Sciatic nerve (tissue), 2 donors: ENCODE data around the gene TMEM52. TPM values are rescaled to one million over a fixed set of nuclear protein-coding genes. Genes with fewer than 3 reads are reported as not detected.

ENCODE experiments used
- ATAC-seq: fragments of 200-7000 bp; cut with Tn5 transposase; one replicate; pipeline ENCODE4 v1.9.1; 2020; ENCODE audit warnings: mild to moderate bottlenecking, moderate library complexity
- DNase-seq: peaks from one replicate; pipeline ENCODE4 v3.0.0-alpha.2; 2020; ENCODE audit warnings: low spot score
- intact Hi-C: fragments of 100-400 bp; cut with DNase I; formaldehyde crosslinking; loops from one replicate; pipeline ENCODE4 v1.14.2; 2022
- total RNA-seq: library from RNA; stranded (reverse); fragmentation: NEBNext Ultra II Directional; extraction: Animal tissue kit (Norgen Biotek cat#: 25700); gene quantifications from one replicate; pipeline ENCODE4 v1.2.1, GENCODE V29; 2021
- donor health status: DM: no; HTN: no; CAD: no.
- donor health status: DM: no; HTN: no; CAD: no.

Gene TMEM52
- total RNA-seq, 1 donor from 2014 or later, result 0.80 TPM

DNA sequence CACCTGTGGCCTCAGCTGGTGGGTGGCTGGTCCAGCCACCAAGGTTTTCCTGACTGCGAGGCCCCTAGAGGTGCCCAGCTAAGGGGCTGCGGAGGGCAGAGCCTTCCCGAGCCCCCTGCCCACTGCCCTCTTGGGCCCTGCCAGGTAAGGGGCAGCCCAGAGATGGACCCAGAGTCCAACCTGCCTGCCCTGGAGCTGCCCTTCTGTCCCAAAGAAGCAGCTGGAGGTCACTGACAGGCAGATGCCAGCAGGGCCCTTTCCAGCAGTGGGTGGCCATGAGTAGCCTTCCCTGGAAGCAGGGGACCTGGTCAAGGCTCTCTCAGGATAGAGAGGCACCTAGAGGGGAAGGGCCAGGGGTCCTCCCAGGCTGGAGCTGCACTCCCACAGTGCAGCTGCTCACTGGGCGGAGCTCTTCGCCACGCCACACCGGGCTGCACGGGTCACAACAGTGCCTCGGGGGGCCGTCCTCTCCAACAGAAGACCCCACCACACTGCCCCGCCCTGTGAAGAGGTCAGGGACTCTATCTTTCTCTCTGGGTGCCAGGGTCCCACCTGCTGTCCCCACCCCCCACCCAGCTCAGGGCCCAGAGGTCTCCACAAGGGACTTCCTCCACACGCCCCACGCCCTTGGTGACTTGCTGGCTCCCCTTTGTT lies 17.3 kb downstream of the TMEM52 start:
- intact Hi-C loops, result loop anchor here (10.0 kb wide), 1 partner anchor 137 kb away; no protein-coding TSS in a partner anchor
- DNase-seq, result no peak
- ATAC-seq, result no peak

DNA sequence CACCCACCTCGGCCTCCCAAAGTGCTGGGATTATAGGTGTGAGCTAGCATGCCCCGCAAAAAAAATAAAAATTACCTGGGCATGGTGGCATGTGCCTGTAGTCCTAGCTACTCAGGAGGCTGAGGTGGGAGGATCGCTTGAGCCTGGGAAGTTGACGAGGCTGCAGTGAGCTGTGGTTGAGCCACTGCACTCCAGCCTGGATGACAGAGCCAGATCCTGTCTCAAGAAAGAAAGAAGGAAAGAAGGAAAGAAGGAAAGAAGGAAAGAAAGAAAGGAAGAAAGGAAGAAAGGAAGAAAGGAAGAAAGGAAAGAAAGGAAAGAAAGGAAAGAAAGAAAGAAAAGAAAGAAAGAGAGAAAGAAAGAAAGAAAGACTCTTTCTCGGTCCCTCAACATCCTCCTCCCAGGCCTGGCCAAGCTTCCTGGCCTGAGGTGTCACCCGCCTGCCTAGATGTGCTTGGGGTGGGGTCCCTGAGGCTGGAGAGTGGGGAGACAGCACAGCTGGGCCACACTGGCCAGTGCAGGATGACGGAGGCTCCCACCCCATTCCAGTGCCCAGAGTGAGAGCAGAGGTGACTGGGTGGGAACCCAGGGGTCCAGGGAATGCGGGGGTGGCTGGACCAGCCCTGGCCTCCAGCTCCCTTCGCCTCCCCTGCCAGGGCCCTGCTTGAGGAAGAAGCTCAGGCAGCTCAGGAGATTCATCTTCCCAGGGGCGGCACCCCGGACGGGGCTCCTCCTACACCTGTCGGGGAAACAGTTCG lies 18.0 kb downstream of the TMEM52 start:
- intact Hi-C loops, result loop anchor here (10.0 kb wide), 1 partner anchor 136 kb away; no protein-coding TSS in a partner anchor
- ATAC-seq (no peak), DNase-seq (no peak)

DNA sequence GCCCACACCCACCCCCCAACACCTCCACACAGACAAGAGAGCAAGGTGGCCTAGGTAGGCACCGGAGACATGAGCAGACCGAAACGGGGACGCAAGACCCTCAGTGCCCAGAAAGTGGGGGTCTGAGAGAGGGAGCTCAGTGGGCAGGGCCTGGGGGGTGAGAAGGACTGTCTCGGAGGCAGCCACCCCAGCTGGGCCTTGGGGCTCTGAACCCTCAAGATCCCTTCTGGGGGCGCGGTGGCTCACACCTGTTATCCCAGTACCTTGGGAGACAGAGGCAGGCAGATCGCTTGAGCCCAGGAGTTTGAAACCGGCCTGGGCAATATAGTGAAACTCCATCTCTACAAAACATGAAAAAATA lies 19.1 kb downstream of the TMEM52 start:
- no peak for ATAC-seq
- intact Hi-C loops, result loop anchor here (10.0 kb wide), 1 partner anchor 135 kb away; no protein-coding TSS in a partner anchor
- DNase-seq, result no peak

DNA sequence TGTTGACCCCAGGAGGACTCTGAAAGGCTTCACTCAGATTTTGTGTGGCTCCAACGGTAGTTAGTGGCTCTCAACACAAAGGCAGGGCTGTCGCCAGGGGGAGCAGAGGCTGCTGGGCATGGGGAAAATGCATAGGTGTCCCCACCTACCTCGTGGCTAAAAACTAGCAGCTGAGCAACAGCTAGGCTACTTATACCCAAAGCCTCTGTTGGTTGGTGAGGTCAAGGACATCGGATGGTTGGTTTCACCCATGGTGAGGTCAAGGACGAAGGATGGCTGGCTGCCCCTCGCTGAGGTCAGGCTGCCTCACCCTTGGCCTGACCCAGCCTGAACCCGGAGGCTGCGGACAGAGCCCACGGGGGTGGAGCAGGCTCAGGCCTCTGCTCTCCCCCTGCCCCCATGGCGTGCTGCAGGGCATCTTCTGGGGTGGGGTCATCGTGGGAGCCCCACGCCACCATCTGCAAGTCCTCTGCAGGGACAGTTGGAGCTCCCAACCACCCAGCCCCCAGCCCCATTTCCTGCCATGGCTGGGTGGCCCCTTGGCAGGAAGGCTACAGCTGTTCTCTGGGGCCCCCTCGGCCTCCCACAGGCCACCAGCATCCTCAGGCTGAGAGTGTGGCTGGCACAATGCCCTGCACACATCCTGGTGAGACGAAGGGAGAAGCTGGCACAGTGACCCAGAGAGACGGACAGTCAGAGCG lies 19.7 kb downstream of the TMEM52 start:
- no peak for ATAC-seq
- no peak for DNase-seq
- intact Hi-C loops, result no loop called here

DNA sequence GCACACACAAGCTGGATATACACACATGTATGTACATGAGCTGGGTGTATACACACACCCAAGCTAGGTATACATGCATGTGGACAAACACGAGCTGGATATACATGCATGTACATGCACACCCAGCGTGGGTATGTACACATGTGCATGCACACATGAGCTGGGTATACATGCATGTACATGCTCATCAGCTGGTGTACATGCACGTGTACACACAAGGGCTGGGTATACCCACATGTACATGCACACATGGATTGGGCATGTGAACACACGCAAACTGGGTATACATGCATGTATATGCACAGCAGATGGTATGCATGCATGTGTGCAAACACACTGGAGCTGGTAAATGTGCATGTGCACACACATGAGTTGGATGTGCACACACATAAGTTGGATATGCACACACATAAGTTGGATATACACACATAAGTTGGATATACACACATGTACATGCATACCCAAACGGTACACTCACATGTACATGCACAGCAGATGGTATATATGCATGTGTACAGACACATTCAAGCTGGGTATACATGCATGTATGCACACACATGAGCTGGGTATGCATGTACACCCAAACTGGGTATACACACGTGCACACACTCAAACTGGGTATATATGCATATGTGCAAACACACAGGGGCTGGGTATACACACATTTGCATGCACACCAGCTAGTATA lies 20.7 kb downstream of the TMEM52 start:
- intact Hi-C loops, result no loop called here
- no peak for ATAC-seq
- DNase-seq, result no peak

DNA sequence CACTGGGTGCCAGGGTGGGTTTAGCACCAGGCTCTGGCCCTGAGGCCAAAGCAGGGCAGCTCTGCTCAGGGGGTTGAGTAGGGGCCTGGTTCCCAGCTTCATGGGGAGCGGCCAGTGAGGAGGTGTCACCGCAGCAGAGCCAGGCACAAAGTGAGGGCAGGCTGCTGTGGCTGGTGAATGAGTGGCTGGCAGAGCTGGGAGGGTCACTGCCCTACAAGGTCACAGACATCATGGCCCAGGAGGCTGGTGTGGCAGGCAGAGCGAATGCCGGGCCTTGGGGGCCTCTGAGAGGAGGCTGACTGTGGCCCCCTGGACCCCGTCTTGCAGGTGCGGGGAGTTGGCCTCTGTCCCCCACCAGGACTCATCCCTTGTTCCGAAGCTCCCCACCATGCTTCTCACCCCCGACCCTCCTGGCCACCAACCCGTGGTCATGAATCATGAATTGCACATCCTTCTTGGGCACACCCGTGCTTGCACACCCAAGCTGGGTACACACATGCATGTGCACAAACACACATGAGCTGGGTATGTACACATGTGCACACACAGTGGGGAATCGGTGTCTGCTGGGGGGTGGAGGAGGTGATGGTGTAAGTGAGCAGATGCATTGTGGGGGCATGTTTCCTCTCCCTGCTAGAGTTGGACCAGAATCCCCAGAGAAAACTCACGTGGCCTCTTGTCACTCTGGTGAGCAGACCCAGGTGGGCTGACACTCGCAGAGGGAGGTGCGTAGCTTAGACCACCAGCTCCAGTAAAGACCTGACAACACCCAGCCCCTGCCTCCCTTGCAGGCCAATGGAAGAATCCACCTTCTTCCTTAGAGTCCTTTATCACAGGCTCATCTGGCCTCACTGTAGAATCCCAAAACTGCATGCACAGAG lies 23.4 kb downstream of the TMEM52 start:
- intact Hi-C loops, result no loop called here
- DNase-seq (no peak), ATAC-seq (no peak)

DNA sequence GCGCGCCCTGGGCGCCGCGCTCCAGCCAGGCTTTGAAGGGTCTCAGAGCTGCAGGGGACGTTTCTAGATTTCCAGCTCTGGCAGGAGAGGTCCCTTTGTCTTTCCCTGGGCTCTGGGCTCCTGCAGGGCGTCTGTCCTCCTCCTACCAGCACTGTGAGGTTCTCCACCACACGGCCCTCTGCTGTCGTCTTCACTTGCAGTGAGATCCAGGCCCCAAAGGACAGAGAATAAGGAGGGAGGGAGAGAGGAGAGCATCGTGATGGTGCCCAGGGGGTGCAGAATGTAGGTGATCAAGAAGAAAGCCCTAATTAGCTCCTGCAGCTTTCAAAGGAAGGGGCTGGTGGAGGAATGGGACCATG lies 24.0 kb downstream of the TMEM52 start:
- ATAC-seq, result no peak
- DNase-seq, result no peak
- intact Hi-C loops, result no loop called here

DNA sequence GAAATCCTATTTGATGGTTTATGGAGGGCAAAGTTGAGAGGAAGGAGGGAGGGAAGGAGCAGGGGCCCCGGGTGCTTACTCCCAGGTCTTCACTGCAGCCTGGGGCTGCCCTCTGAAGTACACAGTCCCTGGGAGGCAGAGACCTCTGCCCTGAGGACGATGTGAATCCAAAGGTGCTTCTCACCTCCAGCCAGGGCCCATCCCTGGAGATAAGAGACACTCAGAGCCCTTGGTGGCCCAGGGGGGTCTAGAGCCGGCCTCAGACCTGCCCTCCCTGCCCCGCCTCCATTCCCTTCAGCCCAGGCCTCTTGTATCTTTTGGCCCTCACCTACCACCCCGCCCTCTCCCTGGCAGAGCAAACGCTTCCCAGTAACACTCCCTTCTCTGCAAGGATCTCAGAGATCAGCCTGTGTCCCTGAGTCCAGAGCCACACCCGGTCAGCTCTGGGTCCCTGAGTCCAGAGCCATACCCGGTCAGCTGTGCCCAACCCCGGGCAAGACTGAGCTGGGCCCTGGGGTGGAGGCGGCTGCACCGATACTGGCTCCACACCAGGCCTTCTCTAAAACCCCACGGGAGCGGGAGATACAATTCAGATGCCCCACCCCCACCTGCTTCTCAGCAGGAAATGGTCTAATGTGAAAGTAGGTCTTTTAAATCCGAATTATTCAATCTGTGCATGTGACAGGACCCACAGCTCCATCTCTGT lies 24.6 kb downstream of the TMEM52 start:
- ATAC-seq (peak; percentile 18), DNase-seq (no peak)
- intact Hi-C loops, result no loop called here

DNA sequence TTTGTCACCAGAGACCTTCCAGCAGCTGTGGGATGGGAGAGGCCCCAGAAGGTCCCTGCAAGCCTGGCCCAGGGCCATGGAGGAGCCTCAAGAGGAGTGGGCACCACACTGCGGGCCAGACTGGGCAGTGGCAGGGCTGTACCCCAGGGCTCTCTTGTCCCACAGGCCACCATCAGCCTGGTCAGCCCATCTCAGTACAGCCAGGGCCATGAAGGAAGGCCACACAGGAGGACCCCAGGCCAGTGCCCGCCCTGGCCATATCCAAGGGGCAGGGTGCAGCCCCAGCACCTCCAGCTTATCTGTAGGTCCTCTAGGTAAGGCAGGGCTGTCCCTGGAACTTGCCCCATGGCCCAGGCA lies 25.1 kb downstream of the TMEM52 start:
- intact Hi-C loops, result no loop called here
- ATAC-seq (no peak), DNase-seq (no peak)

DNA sequence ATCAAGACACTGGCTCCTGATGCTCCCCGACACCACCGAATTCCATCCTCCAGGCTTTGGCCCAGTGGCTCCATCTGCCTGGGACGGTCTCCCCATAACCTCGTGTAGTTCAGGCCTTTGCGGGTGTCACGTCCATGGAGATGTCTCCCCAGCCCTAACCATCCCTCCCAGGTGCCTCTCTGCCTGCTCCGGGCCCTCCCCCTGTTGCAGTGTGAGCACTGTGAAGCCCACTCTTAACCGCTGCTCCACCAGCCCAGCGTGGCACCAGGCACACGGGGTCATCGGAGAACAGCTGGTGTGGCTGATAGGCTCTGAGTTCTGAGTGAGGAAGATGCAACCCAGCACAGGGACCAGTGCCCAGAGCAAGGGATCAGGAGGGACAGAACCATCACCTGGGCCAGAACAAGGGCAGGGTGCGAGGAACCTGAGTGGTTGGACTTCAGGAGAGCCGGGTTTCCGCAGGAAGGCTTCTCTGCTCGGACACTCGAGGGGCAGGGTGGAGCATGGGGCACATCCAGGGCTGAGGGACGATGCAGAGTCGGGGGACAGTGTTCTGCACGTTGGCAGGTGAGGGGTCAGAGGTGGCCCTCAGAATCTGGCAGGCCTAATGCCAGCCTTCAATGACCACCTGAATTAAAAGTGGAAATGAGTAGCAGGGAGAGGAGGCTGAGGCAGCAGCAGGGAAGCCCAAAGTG lies 25.6 kb downstream of the TMEM52 start:
- intact Hi-C loops, result no loop called here
- no peak for DNase-seq
- ATAC-seq, result no peak

DNA sequence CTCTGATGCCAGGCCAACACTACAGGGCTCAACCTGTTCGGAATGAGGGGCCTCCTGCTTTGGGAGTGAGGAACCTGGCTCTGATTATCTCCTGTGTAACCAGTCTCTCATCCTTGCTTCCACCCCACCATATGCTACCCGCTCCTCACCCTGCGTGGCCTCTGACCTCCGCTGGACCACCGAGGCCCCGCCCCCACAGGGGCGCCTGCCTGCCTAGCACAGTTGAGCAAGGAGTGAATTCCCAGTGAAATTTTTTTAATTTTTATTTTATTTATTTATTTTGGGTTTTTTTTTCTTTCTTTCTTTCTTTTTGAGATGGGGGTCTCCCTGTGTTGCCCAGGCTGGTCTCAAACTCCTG lies 26.3 kb downstream of the TMEM52 start:
- intact Hi-C loops, result no loop called here
- no peak for DNase-seq

DNA sequence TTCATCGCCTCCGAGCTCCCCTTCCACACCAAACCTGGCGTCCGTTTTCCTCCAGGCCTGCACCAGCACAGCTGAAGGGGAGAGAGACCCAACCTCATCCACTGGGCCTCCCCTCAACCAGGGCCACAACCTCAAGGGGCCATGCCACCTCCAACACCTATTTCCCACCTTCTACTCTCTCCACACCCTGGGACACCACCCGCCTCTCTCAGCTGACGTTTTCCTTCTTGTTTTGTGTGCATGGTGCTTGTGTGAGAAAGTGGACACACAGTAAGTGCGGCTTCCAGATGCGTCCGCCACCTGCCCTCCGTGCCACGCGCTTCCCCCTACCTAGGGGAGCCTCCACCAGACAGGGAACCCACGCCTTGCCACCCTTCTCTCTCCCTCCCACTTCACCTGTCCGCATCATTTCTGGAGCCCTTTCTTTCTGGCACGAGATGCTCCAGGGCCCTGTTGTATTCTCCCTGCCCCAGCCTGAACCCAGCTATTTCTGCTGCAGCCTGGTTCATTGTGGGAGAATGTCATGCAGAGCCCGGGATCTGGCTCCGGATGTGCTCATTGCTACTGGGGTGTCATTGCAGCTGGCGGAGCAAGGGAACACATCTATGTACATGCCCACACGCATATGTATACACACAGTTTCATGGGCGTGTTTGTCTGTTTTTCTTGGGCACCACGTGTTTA lies 26.9 kb downstream of the TMEM52 start:
- peak; percentile 1 for ATAC-seq
- intact Hi-C loops, result no loop called here
- no peak for DNase-seq

More for the DNA sequence above, 26.3 kb downstream of the TMEM52 start:
- no peak for ATAC-seq

DNA sequence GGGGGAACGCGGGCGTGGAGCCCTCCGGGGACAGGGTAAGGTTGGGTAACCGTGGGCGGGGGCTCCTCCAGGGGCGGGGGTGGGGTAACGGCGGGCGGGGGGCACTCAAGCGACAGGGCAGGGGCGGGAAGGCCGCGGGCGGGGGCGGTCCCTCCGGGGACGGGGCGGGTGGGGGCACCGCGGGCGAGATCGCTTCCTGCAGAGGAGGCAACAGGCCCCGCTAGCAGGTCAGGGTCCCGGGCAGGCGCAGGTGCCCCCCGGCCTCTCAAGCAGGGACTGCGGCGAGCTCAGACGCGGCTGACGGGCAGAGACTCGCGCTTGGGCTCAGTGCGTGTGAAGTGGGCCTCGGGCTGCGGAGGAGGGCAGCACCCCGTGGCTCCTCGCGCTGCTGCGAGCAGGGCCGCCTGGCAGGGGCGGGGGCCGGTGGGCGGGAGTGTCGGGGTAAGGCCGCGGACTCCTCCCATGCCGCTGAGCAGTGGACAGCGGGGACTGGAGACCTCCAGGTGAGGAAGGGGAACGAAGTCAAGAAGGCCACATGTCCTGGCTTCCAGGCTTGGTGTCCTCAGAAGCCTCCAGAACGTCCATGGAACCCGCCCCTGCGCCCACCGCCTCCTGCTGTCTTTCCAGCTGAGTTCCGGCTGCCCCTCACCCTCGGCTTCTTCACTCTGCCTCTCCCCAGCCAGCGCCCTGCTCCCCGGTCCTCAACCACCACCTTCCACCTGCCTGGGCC lies 27.6 kb downstream of the TMEM52 start:
- DNase-seq (peak; percentile 86), ATAC-seq (peak; percentile 72)
- intact Hi-C loops, result no loop called here

DNA sequence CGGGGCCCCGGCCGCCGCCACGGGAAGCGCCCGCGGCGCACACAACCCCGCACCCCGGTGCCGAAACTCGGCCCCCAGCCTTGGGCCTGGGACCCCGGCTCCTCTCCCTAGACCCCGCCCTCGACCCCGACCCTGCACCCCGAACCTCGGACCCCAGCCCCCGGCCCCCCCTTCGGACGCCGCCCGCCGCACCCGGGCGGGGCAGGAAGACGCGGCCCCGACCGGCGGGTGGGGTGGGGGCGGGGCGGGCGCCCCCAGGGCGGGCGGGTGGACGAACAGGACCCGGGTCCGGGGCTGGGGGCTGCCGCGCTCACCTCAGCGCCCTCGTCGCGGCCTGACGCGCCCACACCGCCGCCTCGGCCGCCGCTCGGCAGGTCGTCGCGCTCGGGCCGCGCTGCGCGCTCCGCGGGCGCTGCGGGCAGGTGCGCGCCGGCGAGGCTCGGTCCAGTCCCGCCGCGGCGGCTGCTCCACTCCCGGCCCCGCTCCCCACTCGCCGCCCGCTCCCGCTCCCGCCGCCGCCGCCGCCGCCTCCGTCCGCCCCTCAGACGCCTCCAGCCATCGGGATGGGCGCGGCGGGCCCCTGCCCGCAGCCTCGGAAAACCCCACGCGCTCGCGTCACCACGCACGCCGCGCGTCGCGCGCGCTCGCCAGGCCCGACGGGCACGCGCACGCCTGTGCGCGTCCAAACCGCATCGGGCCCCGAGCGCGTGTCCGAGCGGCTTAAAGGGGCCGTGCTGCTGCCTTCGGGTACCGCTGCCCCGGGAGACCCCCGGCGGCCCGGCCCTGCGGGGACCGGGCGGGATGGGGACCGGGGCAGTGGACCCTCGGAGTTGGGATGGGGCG lies 28.4 kb downstream of the TMEM52 start, which contains the start of gene GNB1:
TSS of gene GNB1 (minus strand) at position 582 of the 843 bp plus-strand sequence. CDS start 65,634 bp downstream, outside the sequence.
- DNase-seq (peak; percentile 92), ATAC-seq (peak; percentile 89)
- intact Hi-C loops, result no loop called here

DNA sequence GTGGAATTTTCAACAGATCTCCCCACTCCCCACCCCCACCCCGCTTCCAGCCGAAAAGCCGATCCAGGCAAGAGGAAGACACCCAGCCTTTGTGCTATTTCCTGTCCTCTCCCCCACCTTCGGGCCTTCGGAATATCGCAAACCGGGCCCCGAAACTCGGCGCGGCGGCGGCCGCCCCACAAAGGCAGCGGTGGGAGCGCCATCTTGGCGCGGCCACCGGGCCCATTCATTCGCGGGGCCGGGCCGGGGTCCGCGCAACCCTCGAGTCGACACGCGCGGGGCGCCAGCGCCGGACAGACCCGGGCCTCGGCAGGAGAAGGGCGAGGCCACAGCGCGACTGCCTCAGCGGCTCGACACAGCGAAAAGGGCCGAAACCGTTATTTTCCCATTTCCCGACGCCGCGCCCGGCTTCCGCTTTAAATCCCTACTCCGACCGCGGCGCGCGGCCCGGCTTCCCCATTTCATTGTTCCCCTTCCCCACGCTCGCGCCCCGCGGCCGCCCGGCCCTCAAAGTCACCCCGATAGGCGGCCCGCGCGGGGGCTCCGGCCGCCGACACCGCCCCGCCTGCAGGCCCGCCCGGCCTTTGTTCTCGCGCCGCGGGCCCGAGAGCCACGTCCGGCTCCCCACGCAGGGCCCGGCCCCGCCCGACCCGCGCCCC lies 29.1 kb downstream of the TMEM52 start:
- DNase-seq (peak; percentile 82), ATAC-seq (no peak)
- intact Hi-C loops, result loop anchor here (10.0 kb wide), 1 partner anchor 105 kb away; no protein-coding TSS in a partner anchor
